Measurements from ENCODE around the gene AGMO. TPM values are rescaled to one million over a fixed set of nuclear protein-coding genes. Genes with fewer than 3 reads are reported as not detected.
A peak's percentile ranks its signal among the peaks of the same experiment; 100 is the strongest.

AGMO gene
- total and polyA plus RNA-seq, 2 of the 8 experiments (the other 6 are each of a cell fraction or from before 2014, with no cell fraction given): 0.22 to 0.45 TPM

GRCh38 chr7:15158141-15158810, 403.5 kb downstream of the AGMO start:
- Histone ChIP-seq H3K9me3 (ENCODE audit: insufficient read depth in 2 of 2, low read depth in 1 of 2, low read length in 1 of 2) (no peaks in the 10 kb centered on the region), H4K20me1 (replicated peaks in 1 of 2; ENCODE audit: control insufficient read depth in 1 of 2, insufficient read depth in 2 of 2, low read length in 2 of 2) (no peaks in the 10 kb centered on the region), H3K79me2 (ENCODE audit: control insufficient read depth in 1 of 2, insufficient read depth in 2 of 2, low read length in 2 of 2) (no peaks in the 10 kb centered on the region), H3K23ac (ENCODE audit: insufficient read length) (no peak overlapping the region), H3K9ac (replicated peaks in 1 of 4; ENCODE audit: extremely low read depth in 1 of 4, low read depth in 3 of 4, low read length in 3 of 4) (no peak overlapping the region), H4K8ac (ENCODE audit: extremely low read depth, insufficient read depth, low read length) (no peak overlapping the region), H3K27ac (ENCODE audit: low read depth, low read length) (no peak overlapping the region), H3K27me3 (replicated peaks in 1 of 4; ENCODE audit: control insufficient read depth in 3 of 4, extremely low read depth in 1 of 4, insufficient read depth in 3 of 4, low read length in 3 of 4) (no peaks in the 10 kb centered on the region), H2BK12ac (ENCODE audit: low read depth, low read length) (no peak overlapping the region), H3K23me2 (ENCODE audit: low read depth, low read length) (no peaks in the 10 kb centered on the region), H2BK20ac (ENCODE audit: low read length) (no peak overlapping the region), H3K14ac (ENCODE audit: insufficient read length) (no peak overlapping the region), H3K36me3 (ENCODE audit: control insufficient read depth in 2 of 4, insufficient read depth in 4 of 4, low read length in 3 of 4) (no peaks in the 10 kb centered on the region), H3K4me3 (ENCODE audit: extremely low read depth in 1 of 4, insufficient read depth in 2 of 4, low read depth in 3 of 4, low read length in 4 of 4) (no peak overlapping the region), H3K79me1 (ENCODE audit: low read depth, low read length) (no peaks in the 10 kb centered on the region), H2BK5ac (ENCODE audit: low read depth, low read length) (no peak overlapping the region), H2BK15ac (ENCODE audit: low read length) (no peak overlapping the region), H2AFZ (ENCODE audit: low read length) (peak overlapping the region; percentile 6; the same call in 1 of the 2 replicates), H2BK120ac (replicated peaks; ENCODE audit: low read depth, low read length) (no peak overlapping the region), H4K5ac (ENCODE audit: insufficient read length, low read depth, low read length) (no peak overlapping the region), H3K18ac (ENCODE audit: extremely low read depth, low read length) (no peak overlapping the region), H3K4ac (replicated peaks; ENCODE audit: insufficient read length, low read depth, low read length) (no peak overlapping the region), H3K4me1 (replicated peaks in 1 of 4; ENCODE audit: control insufficient read depth in 3 of 4, insufficient read depth in 4 of 4, low read length in 3 of 4) (no peaks in the 10 kb centered on the region), H3K4me2 (ENCODE audit: insufficient read depth in 1 of 2, low read depth in 2 of 2, low read length in 2 of 2) (no peak overlapping the region), H2AK5ac (ENCODE audit: low read depth, low read length) (no peak overlapping the region), H4K91ac (replicated peaks; ENCODE audit: insufficient read length, low read length) (no peak overlapping the region), H3K56ac (replicated peaks; ENCODE audit: insufficient read length, low read depth, low read length) (no peak overlapping the region)
- POLR2A ChIA-PET (ENCODE audit: partially characterized antibody): no interaction called here
- CTCF ChIA-PET (ENCODE audit: partially characterized antibody): no interaction called here
- TF ChIP-seq ATF2 (IDR thresholded peaks at IDR 0.05; ENCODE audit: low read length): no peak
- TF ChIP-seq MAX (IDR thresholded peaks at IDR 0.05): no peak
- no peak for TF ChIP-seq BACH1 (IDR thresholded peaks at IDR 0.05; ENCODE audit: low read length)
- no peak for TF ChIP-seq POLR2A (IDR thresholded peaks at IDR 0.05; ENCODE audit: control extremely low read depth in 1 of 2, low read depth in 2 of 2, low read length in 2 of 2)
- TF ChIP-seq PHF8 (conservative IDR thresholded peaks at IDR 0.05; ENCODE audit: low read depth, low read length): no peak
- 78% methylated on average over 3 of the region's 3 CpGs; no CpG with 5 or more reads in 1 of the 2 experiments for WGBS, 2 experiments (ENCODE audit: extremely low coverage in 1 of 2, insufficient coverage in 1 of 2, insufficient read length in 1 of 2, insufficient replicate concordance in 2 of 2, low coverage in 1 of 2, low lambda C conversion rate in 2 of 2, missing lambda C conversion rate in 1 of 2)
- FAIRE-seq: no peak
- no peak for DNase-seq (ENCODE audit: low read depth in 1 of 2, low spot score in 2 of 2)
